ENCODE measurements around the gene MAD1L1.

Gene MAD1L1

DNA sequence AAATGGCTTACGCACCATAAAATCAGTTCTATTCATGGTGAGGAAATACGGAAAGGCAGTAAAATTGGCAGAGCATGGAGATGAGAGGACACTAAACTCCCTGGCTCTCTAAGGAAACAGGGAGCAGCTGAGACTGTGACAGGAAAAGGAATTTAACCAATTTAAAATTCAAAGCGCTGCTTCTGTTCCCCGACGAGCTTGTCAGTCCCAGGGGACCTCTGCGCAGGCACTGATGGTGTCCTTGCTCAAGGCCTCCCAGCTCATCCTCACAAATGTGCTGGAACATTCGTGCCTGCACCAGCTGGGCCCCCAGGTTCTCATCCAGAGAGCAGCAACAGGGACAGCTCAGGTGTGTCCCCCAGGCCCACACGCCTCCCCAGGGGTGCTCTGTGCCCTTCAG, 101.4 kb downstream of the MAD1L1 start:
- no peak for DNase-seq

DNA sequence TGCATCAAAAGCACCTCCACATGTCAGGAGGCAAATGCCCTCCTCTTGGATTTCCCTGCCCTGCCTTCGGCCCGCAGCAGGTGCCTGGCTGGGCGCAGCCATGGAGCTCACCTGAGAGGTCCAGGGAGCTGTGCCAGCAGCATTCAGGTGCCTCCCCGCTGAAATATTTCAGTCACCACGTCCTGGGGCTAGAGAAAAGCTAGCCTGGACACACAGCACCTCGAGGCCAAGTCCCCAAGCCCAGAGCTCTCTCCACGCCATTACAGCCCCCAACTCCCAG, 102.7 kb downstream of the MAD1L1 start:
- DNase-seq = no peak

DNA sequence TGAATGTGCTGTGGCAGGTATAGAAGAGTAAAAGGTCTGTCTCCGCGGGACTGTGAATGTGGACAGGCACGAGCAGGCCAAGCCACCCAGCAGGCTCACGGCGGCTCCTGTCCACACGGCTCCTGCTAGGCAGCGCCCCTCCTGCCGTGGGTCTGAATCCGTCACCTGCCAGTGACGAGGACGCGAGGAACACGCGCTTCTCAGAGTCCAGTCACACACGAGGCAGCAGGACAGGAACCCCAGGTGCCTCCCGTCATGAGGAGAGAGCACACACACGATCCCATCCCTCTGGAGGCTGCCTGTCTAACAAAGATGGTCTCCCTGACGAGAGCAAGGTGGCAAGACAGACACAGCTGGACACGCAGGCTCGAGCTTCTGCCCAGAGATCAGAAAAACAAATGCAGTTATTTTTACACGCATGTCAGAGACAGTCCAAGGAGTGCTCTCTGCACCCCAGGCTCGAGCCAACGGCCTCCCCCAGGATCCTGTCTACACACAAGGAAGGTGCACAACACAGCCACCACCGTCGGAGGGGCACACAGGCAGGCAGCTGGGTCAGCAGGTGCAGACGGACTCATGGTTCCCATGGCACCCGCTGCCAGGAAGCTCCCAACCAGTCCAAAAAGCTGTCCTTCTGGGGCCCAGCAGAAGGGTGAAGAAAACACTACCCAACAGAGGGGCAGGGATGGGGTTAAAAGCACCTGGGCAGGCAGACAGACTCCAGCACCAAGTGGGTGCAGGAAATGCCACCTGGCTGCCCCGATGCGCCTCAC, 103.2 kb downstream of the MAD1L1 start:
- DNase-seq = no peak

DNA sequence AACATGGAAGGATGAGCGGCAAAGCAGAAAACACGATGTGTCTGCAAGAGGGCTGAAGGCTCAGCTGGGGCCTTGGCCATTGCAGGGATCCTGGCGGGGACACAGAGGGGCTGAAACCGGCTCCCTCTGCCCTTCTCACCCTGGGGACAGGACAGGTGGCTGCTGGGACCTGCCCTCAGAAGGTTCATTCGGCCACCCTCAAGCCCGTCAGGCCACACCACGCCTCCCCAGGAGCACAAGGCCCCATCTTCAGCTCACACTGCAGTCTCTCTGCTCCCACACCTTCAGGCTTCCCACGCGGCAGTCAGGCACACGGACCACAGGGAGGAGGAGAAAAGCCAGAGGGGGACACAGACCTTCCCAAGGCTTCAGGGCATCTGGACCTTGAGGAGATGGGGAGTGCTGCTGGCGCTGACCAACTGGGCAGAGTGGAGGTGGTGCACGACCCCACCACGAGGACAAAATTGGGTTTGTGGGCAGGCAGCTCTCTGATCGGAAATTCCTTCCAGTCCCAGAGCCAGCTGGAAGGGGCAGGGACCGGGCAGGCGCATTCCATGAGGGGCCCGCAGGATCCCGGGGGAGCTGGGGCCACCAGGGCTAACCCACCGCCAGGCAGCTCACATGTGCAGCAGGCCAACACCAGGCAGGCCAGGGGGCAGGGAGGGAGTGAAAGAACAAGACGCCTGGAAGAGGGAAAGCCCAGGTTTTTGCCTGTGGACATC, 104.0 kb downstream of the MAD1L1 start:
- DNase-seq = no peak

DNA sequence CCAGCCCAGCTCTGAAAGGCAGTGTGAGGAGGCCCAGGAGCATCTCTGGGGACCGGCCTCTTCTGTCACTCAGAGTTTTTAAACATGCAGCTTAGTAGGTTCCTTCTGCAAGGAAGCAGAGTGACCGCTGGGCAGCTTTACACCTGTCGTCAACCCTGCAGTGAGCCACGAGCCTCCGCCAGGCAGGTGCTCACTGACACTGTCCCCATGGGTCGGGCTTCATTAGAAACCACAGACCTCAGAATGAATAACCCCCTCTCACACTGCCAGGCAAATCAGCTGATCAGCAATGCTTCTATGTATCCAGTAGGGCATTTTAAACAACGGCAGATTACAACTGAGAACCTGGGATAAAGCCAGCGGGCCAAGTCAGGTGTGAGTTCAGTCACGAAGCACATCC, 106.1 kb downstream of the MAD1L1 start:
- DNase-seq = no peak

DNA sequence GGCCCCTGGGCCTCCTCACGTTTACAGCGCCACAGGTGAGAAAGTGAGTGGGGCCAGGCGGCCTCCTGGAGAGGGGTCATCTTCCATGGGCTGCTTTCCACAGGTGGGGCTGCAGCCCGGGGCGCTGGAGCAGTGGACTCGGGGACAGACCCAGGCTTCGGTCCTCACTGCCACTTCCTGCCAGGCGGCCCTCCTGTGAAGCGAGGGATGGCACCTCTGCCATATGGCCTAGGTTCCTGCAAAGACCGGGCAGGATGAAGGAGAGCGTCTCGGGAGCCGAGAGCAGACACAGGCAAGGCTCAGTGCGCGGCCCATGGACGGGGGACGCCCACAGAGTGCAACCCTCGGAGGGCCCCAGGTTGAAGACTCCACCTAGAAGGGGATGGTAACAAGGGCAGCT, 106.8 kb downstream of the MAD1L1 start:
- DNase-seq = no peak

DNA sequence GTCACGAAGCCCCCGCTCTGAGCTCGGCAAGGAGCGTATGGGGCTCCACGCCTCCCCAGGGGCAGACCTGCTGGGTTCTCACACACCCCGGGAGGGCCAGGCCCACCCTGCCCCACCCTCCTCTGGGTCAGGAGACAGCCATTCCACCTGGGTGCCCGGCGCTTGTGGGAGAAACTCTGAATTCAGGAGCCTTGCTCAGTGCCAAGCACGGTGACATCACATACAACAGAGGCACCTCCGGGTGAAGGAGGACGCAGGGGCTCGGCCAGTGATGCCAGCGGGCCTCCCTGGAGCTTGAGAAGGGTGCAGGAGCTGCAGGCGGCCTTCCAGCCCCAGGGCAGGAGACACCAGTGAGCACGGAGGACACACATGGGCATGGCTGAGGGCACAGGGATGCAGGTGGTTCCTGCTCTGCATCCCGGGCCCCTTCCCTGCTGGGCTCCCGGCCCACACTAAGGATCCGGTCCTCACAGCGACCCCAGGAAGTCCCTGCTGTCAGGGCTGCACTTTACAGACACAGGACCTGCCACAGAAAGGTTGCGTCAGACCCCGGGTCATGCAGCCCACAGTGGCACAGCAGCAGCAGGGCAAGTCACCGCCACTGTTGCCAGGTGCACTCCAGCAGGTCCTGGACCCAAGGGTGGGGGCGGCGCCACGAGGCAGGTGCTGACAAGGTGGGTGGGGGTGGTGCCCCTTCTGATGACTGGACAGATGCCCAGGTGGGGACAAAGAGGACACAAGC, 108.0 kb downstream of the MAD1L1 start:
- DNase-seq = no peak

DNA sequence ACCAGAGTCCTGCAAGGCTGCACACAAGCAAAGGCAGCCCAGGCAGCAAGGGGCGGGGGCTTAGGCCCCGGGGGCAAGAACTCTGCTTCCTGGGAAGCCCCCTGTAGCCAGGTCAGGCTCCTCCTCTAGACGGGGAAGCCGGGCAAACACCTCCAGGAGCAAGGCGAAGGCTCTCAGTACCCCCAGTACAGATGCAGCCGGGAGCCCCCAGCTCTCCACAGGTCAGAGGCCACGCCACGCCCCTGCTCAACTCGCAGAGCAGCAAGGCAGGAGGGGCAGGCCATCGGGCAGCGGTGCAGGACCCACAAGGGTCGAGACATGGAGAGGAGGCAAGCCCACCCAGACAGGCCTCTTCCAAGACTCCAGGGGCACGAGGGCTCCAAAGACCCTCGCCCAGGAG, 108.8 kb downstream of the MAD1L1 start:
- no peak for DNase-seq

DNA sequence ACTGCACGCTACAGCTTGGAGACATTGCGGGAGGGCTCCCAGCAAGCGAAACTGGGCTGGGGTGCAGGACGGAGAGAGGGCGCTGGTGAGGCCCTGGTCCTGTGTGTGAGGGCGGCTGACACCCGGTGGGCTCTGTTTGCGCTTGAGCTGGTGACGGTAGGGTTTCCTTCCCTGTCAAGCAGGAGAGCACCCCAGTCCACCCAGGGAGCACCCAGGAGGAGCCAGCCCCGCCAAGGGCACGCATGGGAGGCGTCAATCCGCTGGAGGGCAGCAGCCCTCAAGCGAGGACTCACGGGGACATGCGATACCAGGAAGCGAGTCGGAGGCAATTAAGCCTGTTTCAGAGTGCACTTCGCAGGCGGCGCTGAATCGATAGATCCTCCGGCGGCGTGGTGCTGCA, 109.4 kb downstream of the MAD1L1 start:
- DNase-seq = no peak

DNA sequence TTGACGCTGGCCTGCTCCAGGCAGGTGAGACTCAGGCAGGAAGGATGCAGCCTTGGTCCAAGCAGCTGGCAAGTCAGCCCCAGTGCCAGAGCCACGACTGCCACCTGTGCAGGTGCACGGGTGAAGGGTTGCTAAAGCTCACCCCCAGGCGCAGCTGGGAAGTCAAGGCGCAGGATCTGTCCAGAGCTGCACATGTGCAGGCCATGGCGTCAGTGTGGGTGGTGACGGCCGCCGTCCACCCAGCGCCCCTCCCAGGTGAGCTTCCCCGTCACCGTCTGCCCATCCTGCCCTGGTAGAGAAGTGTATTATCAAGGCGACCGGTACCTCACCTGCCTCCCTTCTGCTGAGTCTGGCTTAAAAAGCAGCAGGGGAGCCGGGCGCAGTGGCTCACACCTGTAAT, 110.1 kb downstream of the MAD1L1 start:
- no peak for DNase-seq

DNA sequence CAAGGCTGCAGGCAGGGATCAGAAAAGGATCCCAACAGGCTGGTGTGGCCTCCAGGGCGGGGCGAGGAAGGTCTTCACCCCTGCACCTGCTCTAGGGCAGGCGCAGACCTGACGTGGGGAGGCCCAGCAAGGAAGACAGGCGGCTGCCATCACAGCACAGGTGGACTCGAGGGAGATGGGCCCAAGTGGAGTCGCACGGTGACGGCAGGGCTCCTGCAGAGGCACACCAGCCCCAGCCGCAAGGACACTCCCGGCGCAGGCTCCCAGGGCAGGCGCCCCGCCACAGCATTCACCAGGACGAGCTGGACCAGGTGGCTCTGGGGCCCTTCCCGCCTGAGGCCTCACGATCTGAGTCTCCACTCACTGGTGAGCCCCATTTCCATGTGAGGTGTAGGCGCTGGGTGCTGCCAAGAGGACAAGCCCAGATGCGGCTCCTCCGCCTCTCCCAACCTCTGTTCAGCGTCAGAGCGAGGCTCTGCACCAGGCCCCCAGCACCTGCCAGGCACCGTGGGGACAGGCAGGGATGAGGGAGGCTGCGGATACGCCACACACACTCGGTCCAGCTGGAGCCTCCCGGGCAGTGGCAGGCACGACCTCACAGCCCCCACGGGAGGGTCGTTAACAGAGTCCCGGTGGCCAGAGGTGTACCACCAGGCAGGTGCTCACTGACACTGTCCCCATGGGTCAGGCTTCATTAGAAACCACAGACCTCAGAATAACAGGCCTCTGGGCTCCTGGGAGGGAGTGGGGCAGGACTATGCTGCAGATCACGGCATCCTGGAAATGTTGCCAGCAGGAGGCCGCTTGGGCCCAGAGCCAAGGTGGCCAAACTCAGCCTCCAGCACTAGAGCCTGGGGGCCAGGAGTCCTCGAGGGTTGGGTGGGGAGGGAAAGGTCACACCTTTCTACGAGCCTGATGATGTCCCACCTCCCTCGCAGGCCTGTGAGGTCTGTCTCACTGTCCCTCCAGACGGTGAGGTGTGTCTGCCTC, 111.6 kb downstream of the MAD1L1 start:
- DNase-seq = no peak

DNA sequence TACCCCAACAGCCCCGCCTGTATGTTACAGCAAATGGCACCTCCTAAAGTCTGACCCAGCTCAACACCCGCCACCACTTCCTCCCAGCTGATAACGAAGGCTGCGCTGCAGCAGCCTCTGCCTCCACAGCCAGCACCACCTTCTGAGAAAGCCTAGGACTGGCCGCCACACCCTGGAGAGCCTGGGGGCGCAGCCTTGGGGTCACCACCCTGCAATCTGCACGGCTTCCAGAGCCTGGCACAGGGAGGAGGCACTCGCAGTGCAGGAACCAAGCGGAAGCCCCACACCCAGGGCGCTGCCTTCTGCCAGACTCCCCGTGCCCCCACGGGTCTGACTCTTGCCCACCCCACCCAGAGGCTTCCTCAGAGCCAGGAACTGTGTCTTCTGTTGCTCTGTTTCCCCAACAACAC, 112.5 kb downstream of the MAD1L1 start:
- DNase-seq = no peak

DNA sequence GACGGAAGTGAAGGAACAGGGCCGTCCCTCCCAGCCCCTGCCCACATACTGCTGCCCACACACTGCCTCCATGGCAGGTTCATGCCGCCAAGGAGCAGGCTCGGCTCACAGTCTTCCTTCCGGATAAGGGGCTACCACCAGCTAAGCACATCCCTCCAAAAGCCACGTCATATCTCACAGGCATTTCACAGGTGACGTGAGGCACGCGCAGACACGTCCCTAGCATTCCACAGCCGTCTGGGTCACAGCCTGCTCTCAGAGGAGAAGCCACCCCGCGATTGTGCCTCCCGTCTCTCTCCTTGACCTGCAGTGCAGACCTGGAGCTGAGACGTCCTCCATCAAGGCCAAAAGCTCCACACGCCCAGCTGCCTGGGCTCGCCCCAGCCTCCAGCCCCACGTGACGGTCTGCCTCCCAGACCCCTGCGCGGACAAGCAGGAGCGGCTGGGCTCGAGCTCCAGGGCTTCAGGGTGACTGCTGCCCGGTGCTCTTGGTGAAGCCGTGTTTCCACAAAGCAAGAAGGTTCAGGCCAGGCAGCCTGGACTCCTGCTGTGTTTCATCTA, 114.0 kb downstream of the MAD1L1 start:
- DNase-seq = no peak

DNA sequence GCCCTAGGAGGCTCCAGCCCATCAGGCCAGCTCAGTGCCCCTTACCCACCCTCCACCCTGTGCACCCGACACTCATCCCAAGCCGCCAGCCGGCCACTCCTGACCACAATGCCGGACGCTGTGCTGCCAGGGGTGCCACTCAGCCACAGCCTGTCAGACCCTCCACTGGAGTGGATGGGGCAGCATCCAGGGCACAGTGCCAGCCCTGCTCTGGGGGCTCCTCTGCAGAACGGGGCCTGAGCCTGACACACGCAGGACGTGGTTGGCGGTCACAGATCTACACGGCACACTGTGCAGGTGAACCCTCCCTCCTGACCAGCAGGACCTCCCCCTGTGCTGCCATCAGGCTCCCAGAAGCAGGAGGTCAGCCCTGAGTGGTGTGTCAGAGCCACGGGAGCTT, 114.7 kb downstream of the MAD1L1 start:
- DNase-seq = no peak

DNA sequence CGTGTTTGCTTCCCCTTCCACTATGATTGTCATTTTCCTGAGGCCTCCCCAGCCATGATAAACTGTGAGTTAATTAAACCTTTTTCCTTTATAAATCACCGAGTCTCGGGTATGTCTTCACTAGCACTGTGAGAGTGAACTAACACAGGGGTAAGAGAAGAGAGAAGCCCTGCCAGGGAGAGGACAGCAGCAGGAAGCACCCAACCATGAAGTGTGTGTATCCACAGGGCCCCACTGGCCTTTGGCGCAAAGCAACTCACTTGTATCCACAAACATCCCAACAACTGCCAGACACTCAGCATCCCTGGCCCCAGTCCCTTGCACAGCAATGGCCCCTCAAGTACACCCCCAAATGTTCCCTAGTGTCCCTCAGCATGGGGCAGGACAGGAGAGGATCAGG, 115.1 kb downstream of the MAD1L1 start:
- DNase-seq = no peak

DNA sequence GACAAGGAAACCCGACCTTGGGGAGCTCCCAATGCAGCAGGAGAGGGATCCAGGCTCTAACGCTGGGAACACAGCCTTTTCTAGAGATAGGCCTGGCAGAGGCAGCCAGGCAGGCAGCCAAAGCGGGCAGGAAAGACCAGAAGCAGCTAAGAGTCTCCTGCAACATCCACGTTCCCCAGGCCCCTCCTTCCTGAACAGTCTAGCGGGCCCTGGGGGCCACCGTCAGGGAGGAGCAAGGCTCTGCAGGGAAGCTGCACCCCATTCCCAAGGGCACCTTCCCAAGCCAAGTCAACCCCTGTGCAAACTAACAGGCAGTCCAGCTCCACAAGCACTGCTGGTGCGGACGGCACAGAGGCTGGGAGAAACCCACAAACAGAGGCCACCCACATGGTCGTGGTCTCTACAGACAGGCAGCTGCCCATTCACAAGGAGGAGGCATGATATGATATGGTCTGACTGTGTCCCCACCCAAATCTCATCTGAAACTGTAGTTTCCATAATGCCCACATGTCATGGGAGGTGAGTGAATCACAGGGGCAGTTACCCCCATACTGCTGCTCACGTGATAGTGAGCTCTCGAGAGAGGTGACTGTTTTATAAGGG, 115.7 kb downstream of the MAD1L1 start:
- DNase-seq = no peak

DNA sequence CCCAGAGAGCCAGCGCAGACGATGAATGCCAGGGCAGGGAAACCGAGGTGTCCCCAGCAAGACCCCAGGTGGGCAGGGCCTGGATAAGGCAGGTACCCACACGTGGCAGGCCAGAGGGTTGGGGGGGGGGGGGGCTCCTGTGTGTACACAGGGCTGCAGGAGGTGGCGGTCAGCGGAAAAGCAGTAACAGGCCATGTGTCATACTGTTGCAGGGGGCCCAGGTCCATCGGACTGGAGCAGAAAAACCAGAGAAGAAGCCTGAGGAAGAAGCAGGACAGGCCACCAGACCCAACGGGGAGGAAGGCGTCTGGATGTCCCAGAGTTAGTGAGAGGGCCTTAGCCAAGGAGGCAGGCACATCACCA, 116.3 kb downstream of the MAD1L1 start:
- DNase-seq = no peak

DNA sequence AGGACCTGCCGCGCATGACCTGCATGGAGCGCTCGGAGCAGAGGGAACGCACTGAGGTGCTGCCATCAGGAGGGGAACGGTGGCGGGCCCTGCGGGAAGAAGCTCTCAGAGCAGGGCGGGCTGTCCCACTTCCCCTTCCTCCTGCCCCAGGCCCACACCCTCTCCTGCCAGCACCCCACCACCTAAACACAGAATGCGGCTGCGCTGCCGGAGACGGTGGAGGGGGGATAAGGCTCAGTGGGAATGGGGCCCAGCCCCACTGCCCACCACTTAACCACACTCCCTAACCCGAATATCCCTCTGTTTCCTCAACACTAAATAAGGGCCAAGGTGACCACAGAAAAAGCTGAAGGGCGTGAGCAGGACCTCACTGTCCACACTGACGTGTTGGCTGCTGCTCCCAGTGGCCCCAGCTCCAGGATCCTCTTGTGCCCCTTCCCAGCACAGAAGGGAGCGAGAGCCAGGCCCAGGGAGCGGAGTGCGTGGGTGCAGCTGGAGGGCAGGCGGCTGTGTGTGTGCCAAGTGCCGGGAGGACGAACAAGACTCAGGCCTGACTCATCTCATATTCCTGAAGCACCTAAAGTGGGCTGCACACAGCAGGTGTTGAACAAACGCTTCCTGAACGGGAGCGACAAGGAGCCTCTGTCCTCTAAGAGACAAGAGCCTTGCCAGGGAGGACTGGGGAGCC, 116.8 kb downstream of the MAD1L1 start:
- DNase-seq = no peak

DNA sequence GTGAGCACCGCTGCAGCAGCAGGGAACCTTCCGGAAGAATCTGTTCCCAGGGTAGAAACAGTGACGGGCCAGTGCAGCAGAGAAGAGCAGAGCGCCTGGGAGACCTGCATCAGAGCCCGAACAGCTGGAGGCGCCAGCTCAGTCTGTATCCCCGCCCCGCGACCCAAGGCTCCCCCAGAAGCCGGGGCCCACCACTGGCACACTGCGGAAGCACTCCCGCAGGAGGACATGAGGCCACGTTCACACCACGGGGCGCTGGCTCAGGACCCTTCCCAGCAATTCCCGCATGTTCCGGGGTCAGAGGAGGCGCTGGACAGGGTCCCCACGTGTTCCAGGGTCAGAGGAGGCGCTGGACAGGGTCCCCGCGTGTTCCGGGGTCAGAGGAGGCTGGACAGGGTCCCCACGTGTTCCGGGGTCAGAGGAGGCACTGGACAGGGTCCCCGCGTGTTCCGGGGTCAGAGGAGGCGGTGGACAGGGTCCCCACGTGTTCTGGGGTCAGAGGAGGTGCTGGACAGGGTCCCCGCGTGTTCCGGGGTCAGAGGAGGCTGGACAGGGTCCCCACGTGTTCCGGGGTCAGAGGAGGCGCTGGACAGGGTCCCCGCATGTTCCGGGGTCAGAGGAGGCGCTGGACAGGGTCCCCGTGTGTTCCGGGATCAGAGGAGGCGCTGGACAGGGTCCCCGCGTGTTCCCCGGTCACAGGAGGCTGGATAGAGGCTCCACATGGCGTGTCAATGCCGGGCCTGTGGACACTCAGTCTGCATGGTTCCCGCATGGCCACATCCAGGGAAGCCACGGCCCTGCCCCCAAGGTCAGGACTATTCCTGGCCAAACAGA, 117.6 kb downstream of the MAD1L1 start:
- DNase-seq = no peak

DNA sequence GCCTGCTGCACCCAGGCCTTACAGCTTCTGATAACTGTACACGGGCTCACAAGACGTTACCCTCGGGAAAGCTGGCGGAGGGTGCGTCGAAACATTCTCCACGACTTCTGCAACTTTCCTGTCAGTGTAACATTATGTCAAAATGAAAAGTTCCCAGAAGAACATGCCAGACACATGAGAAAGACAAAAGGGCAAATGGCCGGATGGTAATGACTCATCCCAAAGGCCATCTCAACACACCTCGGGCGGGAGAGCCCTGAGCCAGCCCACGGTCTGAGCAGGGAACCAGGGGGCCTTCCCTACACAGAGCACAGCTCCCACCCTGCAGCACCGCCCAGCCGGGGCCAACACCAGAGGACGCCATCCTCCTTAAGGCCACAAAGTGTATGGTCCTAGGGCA, 118.7 kb downstream of the MAD1L1 start:
- peak; percentile 6 for DNase-seq

All from T1000 (cell line).